ENCODE measurements around the gene EML4. TPM values are rescaled to one million over a fixed set of nuclear protein-coding genes. Genes with fewer than 3 reads are reported as not detected.

Gene EML4
- total and polyA plus RNA-seq, 2 of the 13 experiments (the other 11 are each of a cell fraction or from before 2014, with no cell fraction given) = 243 to 476 TPM

- TF ChIP-seq ZNF747 (CRISPR knock-in tag; IDR thresholded peaks at IDR 0.05; ENCODE audit: borderline replicate concordance) = peak; percentile 53; the same call in 1 of the 2 replicates
- TF ChIP-seq RFXANK (CRISPR knock-in tag; IDR thresholded peaks at IDR 0.05) = no peak
- no peak for TF ChIP-seq NR2F2 (IDR thresholded peaks at IDR 0.05; ENCODE audit: borderline replicate concordance, low read depth)
- TF ChIP-seq FLYWCH1 (CRISPR knock-in tag; IDR thresholded peaks at IDR 0.05) = no peak
- peak; percentile 71; the same call in 1 of the 2 replicates for TF ChIP-seq ZNF292 (CRISPR knock-in tag; IDR thresholded peaks at IDR 0.05; ENCODE audit: borderline replicate concordance, low read depth)
- peak; percentile 95; the same call in 1 of the 2 replicates for TF ChIP-seq MLLT10 (CRISPR knock-in tag; IDR thresholded peaks at IDR 0.05)
- 0 out of 2 replicates have a peak, but pooled peaks have one; percentile 3 for TF ChIP-seq ZNF12 (CRISPR knock-in tag; IDR thresholded peaks at IDR 0.05)
- TF ChIP-seq ZNF335 (CRISPR knock-in tag; IDR thresholded peaks at IDR 0.05) = no peak; the same call in 1 of the 2 replicates
- TF ChIP-seq ZNF672 (CRISPR knock-in tag; IDR thresholded peaks at IDR 0.05) = peak; percentile 87; the same call in 1 of the 2 replicates
- TF ChIP-seq TFAP4 (IDR thresholded peaks at IDR 0.05; ENCODE audit: borderline replicate concordance, low read depth) = 0 out of 2 replicates have a peak, but pooled peaks have one; percentile 16
- peak; percentile 66; the same call in 1 of the 2 replicates for TF ChIP-seq YEATS2 (CRISPR knock-in tag; IDR thresholded peaks at IDR 0.05; ENCODE audit: borderline replicate concordance)
- TF ChIP-seq TP53 (CRISPR knock-in tag; conservative IDR thresholded peaks at IDR 0.05) = peak; percentile 52; the same call in 1 of the 2 replicates
- TF ChIP-seq ZNF430 (CRISPR knock-in tag; IDR thresholded peaks at IDR 0.05) = no peak; the same call in 1 of the 2 replicates
- TF ChIP-seq ZNF564 (CRISPR knock-in tag; IDR thresholded peaks at IDR 0.05) = peak; percentile 86; the same call in 1 of the 2 replicates
- no peak for TF ChIP-seq ZNF414 (CRISPR knock-in tag; IDR thresholded peaks at IDR 0.05)
- TF ChIP-seq ZBTB25 (CRISPR knock-in tag; IDR thresholded peaks at IDR 0.05) = peak; percentile 22; the same call in 1 of the 2 replicates
- TF ChIP-seq FOSL1 (CRISPR knock-in tag; IDR thresholded peaks at IDR 0.05; ENCODE audit: borderline replicate concordance) = no peak
- TF ChIP-seq ZNF232 (CRISPR knock-in tag; IDR thresholded peaks at IDR 0.05; ENCODE audit: borderline replicate concordance) = peak; percentile 77; the same call in 1 of the 2 replicates
- TF ChIP-seq SP2 (CRISPR knock-in tag; IDR thresholded peaks at IDR 0.05) = peak; percentile 57
- TF ChIP-seq WIZ (CRISPR knock-in tag; IDR thresholded peaks at IDR 0.05) = no peak; the same call in 1 of the 2 replicates
- peak; percentile 55 for TF ChIP-seq POLR2AphosphoS5 (IDR thresholded peaks at IDR 0.05; ENCODE audit: low read depth, low read length)
- TF ChIP-seq CREB1 (IDR thresholded peaks at IDR 0.05) = peak; percentile 87
- TF ChIP-seq CREB1 (CRISPR knock-in tag; IDR thresholded peaks at IDR 0.05) = no peak
- TF ChIP-seq ZNF263 (CRISPR knock-in tag; IDR thresholded peaks at IDR 0.05) = peak; percentile 30
- no peak for TF ChIP-seq POLR2AphosphoS2 (IDR thresholded peaks at IDR 0.05; ENCODE audit: low read depth, low read length)
- TF ChIP-seq ZNF639 (CRISPR knock-in tag; conservative IDR thresholded peaks at IDR 0.05) = 0 out of 2 replicates have a peak, but pooled peaks have one; percentile 6
- peak; percentile 66 for TF ChIP-seq MXD4 (CRISPR knock-in tag; IDR thresholded peaks at IDR 0.05)
Observed at GRCh38 chr2:42169100-42169873, at the start of gene EML4 (continued).

All from HepG2 (cell line).